ENCODE data around the gene ZEB2. TPM values are rescaled to one million over a fixed set of nuclear protein-coding genes. Genes with fewer than 3 reads are reported as not detected.

ZEB2 gene
- total RNA-seq, 2 experiments from 2014 or later = 40.4 to 40.9 TPM

- H3K27me3 Mint-ChIP-seq = no peaks in the 10 kb centered on the region
- peaks cover 20% of the 10 kb centered on the region for H3K36me3 Mint-ChIP-seq
- ATAC-seq = no peak
- H3K9me3 Mint-ChIP-seq (ENCODE audit: low read depth) = no peaks in the 10 kb centered on the region
- no peak overlapping the region for H3K4me3 Mint-ChIP-seq
- no peak for DNase-seq
- CTCF ChIA-PET = interaction anchor here (0.6 to 2.8 kb wide), 5 partner anchors 13 to 331 kb away, joined by 3 to 8 read pairs (median 3); no protein-coding TSS in a partner anchor
- no peak overlapping the region for H3K27ac Mint-ChIP-seq
- H3K4me1 Mint-ChIP-seq = peaks cover 60% of the 10 kb centered on the region
Measured at GRCh38 chr2:144493027-144493809, 26.7 kb downstream of the ZEB2 start.

GRCh38 chr2:144490857-144491256 lies 29.1 kb downstream of the ZEB2 start:
- DNase-seq (no peak), ATAC-seq (peak; percentile 29)
- peaks cover 20% of the 10 kb centered on the region for H3K36me3 Mint-ChIP-seq
- CTCF ChIA-PET = interaction anchor here (1.5 to 2.8 kb wide), 2 partner anchors 36 to 41 kb away, joined by 3 to 8 read pairs; no protein-coding TSS in a partner anchor
- H3K27ac Mint-ChIP-seq = no peak overlapping the region
- no peaks in the 10 kb centered on the region for H3K27me3 Mint-ChIP-seq
- peaks cover 61% of the 10 kb centered on the region for H3K4me1 Mint-ChIP-seq
- H3K9me3 Mint-ChIP-seq (ENCODE audit: low read depth) = no peaks in the 10 kb centered on the region
- H3K4me3 Mint-ChIP-seq = peak overlapping the region; percentile 45

- Mint-ChIP-seq H3K27ac (peak overlapping the region; percentile 12), H3K9me3 (ENCODE audit: low read depth) (no peaks in the 10 kb centered on the region), H3K36me3 (peaks cover 20% of the 10 kb centered on the region), H3K4me1 (peaks cover 53% of the 10 kb centered on the region), H3K4me3 (no peak overlapping the region), H3K27me3 (no peaks in the 10 kb centered on the region)
- ATAC-seq (peak; percentile 78), DNase-seq (no peak)
- CTCF ChIA-PET = no interaction called here
Measured at GRCh38 chr2:144490017-144490416, 29.9 kb downstream of the ZEB2 start.

- DNase-seq (no peak), ATAC-seq (no peak)
- CTCF ChIA-PET = no interaction called here
- Mint-ChIP-seq H3K4me3 (no peak overlapping the region), H3K4me1 (peaks cover 47% of the 10 kb centered on the region), H3K9me3 (ENCODE audit: low read depth) (no peaks in the 10 kb centered on the region), H3K27me3 (no peaks in the 10 kb centered on the region), H3K27ac (no peak overlapping the region), H3K36me3 (peaks cover 23% of the 10 kb centered on the region)
Measured at GRCh38 chr2:144489315-144489916, 30.5 kb downstream of the ZEB2 start.

- no peaks in the 10 kb centered on the region for H3K9me3 Mint-ChIP-seq (ENCODE audit: low read depth)
- no peak for ATAC-seq
- CTCF ChIA-PET = no interaction called here
- no peak for DNase-seq
- H3K4me1 Mint-ChIP-seq = peaks cover 25% of the 10 kb centered on the region
- H3K4me3 Mint-ChIP-seq = no peak overlapping the region
- H3K36me3 Mint-ChIP-seq = peaks cover 28% of the 10 kb centered on the region
- no peak overlapping the region for H3K27ac Mint-ChIP-seq
- no peaks in the 10 kb centered on the region for H3K27me3 Mint-ChIP-seq
Measured at GRCh38 chr2:144484201-144484948, 35.5 kb downstream of the ZEB2 start.

- no peaks in the 10 kb centered on the region for H3K9me3 Mint-ChIP-seq (ENCODE audit: low read depth)
- H3K36me3 Mint-ChIP-seq = peaks cover 26% of the 10 kb centered on the region
- H3K4me1 Mint-ChIP-seq = peaks cover 33% of the 10 kb centered on the region
- H3K27me3 Mint-ChIP-seq = no peaks in the 10 kb centered on the region
- CTCF ChIA-PET = no interaction called here
- ATAC-seq (no peak), DNase-seq (no peak)
- no peak overlapping the region for H3K27ac Mint-ChIP-seq
- H3K4me3 Mint-ChIP-seq = no peak overlapping the region
Measured at GRCh38 chr2:144481666-144482065, 38.3 kb downstream of the ZEB2 start.

GRCh38 chr2:144481109-144481508 lies 38.8 kb downstream of the ZEB2 start:
- H3K9me3 Mint-ChIP-seq (ENCODE audit: low read depth) = no peaks in the 10 kb centered on the region
- ATAC-seq (no peak), DNase-seq (no peak)
- CTCF ChIA-PET = no interaction called here
- H3K4me1 Mint-ChIP-seq = peaks cover 36% of the 10 kb centered on the region
- no peak overlapping the region for H3K27ac Mint-ChIP-seq
- no peak overlapping the region for H3K4me3 Mint-ChIP-seq
- peaks cover 26% of the 10 kb centered on the region for H3K36me3 Mint-ChIP-seq
- H3K27me3 Mint-ChIP-seq = no peaks in the 10 kb centered on the region

GRCh38 chr2:144480285-144480684 lies 39.6 kb downstream of the ZEB2 start:
- H3K36me3 Mint-ChIP-seq = peaks cover 24% of the 10 kb centered on the region

GRCh38 chr2:144479659-144480058 lies 40.3 kb downstream of the ZEB2 start:
- CTCF ChIA-PET = interaction anchor here (0.8 to 1.2 kb wide), 2 partner anchors 10 to 25 kb away, joined by 3 read pairs; no protein-coding TSS in a partner anchor
- Mint-ChIP-seq H3K9me3 (ENCODE audit: low read depth) (no peaks in the 10 kb centered on the region), H3K36me3 (peaks cover 24% of the 10 kb centered on the region), H3K4me3 (no peak overlapping the region), H3K27ac (no peak overlapping the region), H3K4me1 (peaks cover 49% of the 10 kb centered on the region), H3K27me3 (no peaks in the 10 kb centered on the region)
- ATAC-seq (no peak), DNase-seq (no peak)

More at GRCh38 chr2:144480285-144480684, 39.6 kb downstream of the ZEB2 start:
- Mint-ChIP-seq H3K4me3 (no peak overlapping the region), H3K27ac (no peak overlapping the region), H3K4me1 (peaks cover 44% of the 10 kb centered on the region), H3K9me3 (ENCODE audit: low read depth) (no peaks in the 10 kb centered on the region), H3K27me3 (no peaks in the 10 kb centered on the region)
- CTCF ChIA-PET = interaction anchor here (0.8 to 1.2 kb wide), 2 partner anchors 11 to 25 kb away, joined by 3 read pairs; no protein-coding TSS in a partner anchor
- DNase-seq (no peak), ATAC-seq (no peak)

GRCh38 chr2:144479138-144479537 lies 40.8 kb downstream of the ZEB2 start:
- no peak for ATAC-seq
- Mint-ChIP-seq H3K36me3 (peaks cover 23% of the 10 kb centered on the region), H3K27ac (no peak overlapping the region), H3K4me3 (no peak overlapping the region), H3K27me3 (no peaks in the 10 kb centered on the region), H3K9me3 (ENCODE audit: low read depth) (no peaks in the 10 kb centered on the region), H3K4me1 (peaks cover 52% of the 10 kb centered on the region)
- DNase-seq = no peak
- CTCF ChIA-PET = interaction anchor here (1.2 kb wide), 1 partner anchor 9 kb away, joined by 4 read pairs; no protein-coding TSS in a partner anchor

- peaks cover 19% of the 10 kb centered on the region for H3K36me3 Mint-ChIP-seq
- H3K4me3 Mint-ChIP-seq = no peak overlapping the region
- ATAC-seq (no peak), DNase-seq (no peak)
- no peak overlapping the region for H3K27ac Mint-ChIP-seq
- CTCF ChIA-PET = interaction anchor here (1.2 to 2.2 kb wide), 2 partner anchors 8 to 14 kb away, joined by 4 to 5 read pairs; no protein-coding TSS in a partner anchor
- H3K27me3 Mint-ChIP-seq = no peaks in the 10 kb centered on the region
- peaks cover 53% of the 10 kb centered on the region for H3K4me1 Mint-ChIP-seq
- H3K9me3 Mint-ChIP-seq (ENCODE audit: low read depth) = no peaks in the 10 kb centered on the region
Measured at GRCh38 chr2:144477957-144478311, 42.0 kb downstream of the ZEB2 start.

- H3K36me3 Mint-ChIP-seq = peaks cover 16% of the 10 kb centered on the region
- DNase-seq = no peak
- H3K4me3 Mint-ChIP-seq = no peak overlapping the region
- CTCF ChIA-PET = interaction anchor here (1.4 to 2.2 kb wide), 2 partner anchors 10 to 15 kb away, joined by 5 to 7 read pairs; no protein-coding TSS in a partner anchor
- no peaks in the 10 kb centered on the region for H3K27me3 Mint-ChIP-seq
- ATAC-seq = no peak
- H3K4me1 Mint-ChIP-seq = peaks cover 50% of the 10 kb centered on the region
- no peaks in the 10 kb centered on the region for H3K9me3 Mint-ChIP-seq (ENCODE audit: low read depth)
- no peak overlapping the region for H3K27ac Mint-ChIP-seq
Measured at GRCh38 chr2:144477281-144477956, 42.5 kb downstream of the ZEB2 start.

GRCh38 chr2:144476682-144477081 lies 43.2 kb downstream of the ZEB2 start:
- Mint-ChIP-seq H3K27ac (no peak overlapping the region), H3K36me3 (peaks cover 10% of the 10 kb centered on the region), H3K4me3 (no peak overlapping the region), H3K4me1 (peaks cover 44% of the 10 kb centered on the region), H3K9me3 (ENCODE audit: low read depth) (no peaks in the 10 kb centered on the region), H3K27me3 (no peaks in the 10 kb centered on the region)
- ATAC-seq (no peak), DNase-seq (no peak)
- CTCF ChIA-PET = interaction anchor here (0.7 to 2.2 kb wide), 3 partner anchors 11 to 39 kb away, joined by 3 to 7 read pairs (median 5); no protein-coding TSS in a partner anchor

All from activated CD8-positive, alpha-beta memory T cell treated with anti-CD3 and anti-CD28 coated beads, Interleukin-2, amount 10 ng/mL, durations not matched to agents 7 days and 5 days (primary cell).